ENCODE measurements around the gene RBMS1. TPM values are rescaled to one million over a fixed set of nuclear protein-coding genes. Genes with fewer than 3 reads are reported as not detected.

RBMS1 gene
- total RNA-seq, 1 donor: 111 TPM

DNA sequence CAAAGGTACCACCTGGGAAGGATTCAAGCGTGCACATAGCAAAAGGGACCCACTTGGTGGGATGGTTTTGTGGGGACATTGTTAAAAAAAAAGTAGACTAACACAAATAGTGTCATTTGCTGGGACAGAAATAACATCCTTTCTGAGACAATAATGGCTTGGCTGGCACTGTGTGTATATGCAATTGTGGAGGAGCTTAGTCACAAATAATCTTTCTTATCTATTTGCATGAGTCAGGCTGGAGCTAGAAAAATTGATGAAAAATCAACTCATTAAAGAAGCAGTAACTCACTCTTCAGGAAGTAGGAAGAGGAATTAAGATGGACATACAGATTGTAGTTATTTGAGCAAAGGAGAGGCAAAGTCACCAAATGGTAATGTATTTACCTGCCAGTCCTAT is 264.0 kb downstream of the RBMS1 start:
- Histone ChIP-seq H3K27me3 (ENCODE audit: insufficient read depth, low read length) (no peaks in the 10 kb centered on the region), H3K27ac (ENCODE audit: low read depth, low read length) (peak overlapping the region; percentile 93), H3K79me2 (ENCODE audit: insufficient read depth, low read length) (no peaks in the 10 kb centered on the region), H3K4me2 (ENCODE audit: insufficient read depth, low read length) (peak overlapping the region; percentile 45), H4K20me1 (ENCODE audit: insufficient read depth, low read length) (no peaks in the 10 kb centered on the region), H2AFZ (ENCODE audit: low read length) (no peak overlapping the region), H3K4me3 (ENCODE audit: insufficient read depth, low read length) (peak overlapping the region; percentile 7), H3K4me1 (ENCODE audit: insufficient read depth, low read length) (peaks cover 49% of the 10 kb centered on the region), H3K36me3 (ENCODE audit: insufficient read depth, low read length) (no peaks in the 10 kb centered on the region), H3K9me3 (ENCODE audit: low read depth, low read length) (no peaks in the 10 kb centered on the region)
- DNase-seq (ENCODE audit: insufficient read length, low spot score, missing footprints): peak; percentile 77
- TF ChIP-seq, protein P1, sequence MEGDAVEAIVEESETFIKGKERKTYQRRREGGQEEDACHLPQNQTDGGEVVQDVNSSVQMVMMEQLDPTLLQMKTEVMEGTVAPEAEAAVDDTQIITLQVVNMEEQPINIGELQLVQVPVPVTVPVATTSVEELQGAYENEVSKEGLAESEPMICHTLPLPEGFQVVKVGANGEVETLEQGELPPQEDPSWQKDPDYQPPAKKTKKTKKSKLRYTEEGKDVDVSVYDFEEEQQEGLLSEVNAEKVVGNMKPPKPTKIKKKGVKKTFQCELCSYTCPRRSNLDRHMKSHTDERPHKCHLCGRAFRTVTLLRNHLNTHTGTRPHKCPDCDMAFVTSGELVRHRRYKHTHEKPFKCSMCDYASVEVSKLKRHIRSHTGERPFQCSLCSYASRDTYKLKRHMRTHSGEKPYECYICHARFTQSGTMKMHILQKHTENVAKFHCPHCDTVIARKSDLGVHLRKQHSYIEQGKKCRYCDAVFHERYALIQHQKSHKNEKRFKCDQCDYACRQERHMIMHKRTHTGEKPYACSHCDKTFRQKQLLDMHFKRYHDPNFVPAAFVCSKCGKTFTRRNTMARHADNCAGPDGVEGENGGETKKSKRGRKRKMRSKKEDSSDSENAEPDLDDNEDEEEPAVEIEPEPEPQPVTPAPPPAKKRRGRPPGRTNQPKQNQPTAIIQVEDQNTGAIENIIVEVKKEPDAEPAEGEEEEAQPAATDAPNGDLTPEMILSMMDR (IDR thresholded peaks at IDR 0.05; ENCODE audit: extremely low read depth, low read depth, low read length): no peak

DNA sequence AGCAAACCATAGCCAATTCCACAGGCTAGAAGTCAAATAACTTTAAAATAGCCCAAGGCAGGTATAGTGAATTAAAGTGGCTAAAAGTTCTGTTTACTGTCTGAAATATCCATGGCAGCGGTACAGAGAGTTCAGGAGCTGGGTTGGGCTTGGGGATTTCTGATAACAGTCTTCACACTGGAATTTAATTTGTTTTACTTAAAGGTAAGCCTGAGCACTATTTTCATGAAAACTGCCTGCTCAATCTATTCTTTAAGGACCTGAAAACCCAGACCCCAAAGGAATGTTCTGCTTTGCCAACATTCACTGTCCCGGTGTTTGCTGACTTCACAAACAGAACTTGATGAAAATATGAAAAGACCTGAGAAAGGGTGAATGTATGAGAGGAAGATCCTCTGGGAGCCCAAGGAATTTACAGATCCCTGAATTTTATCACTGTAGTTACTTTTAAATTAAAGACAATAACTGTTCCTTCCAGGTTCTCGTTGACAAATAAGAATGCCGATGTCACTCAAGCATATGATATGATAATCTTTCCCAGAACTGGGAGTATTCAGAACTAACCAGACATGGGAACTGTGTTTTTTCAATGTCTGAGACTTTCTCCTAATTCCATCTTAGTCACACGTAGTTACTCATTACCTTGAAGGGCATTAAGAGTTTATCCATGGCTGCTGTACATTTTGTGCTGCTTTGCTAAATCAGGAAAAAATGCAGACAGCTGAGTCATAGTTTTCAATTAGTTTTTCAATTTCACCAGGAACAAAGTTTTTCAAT is 265.3 kb downstream of the RBMS1 start:
- Histone ChIP-seq H2AFZ (ENCODE audit: low read length) (peak overlapping the region; percentile 21), H3K4me3 (ENCODE audit: insufficient read depth, low read length) (no peak overlapping the region), H3K4me1 (ENCODE audit: insufficient read depth, low read length) (peaks cover 60% of the 10 kb centered on the region), H3K9me3 (ENCODE audit: low read depth, low read length) (no peaks in the 10 kb centered on the region), H3K27me3 (ENCODE audit: insufficient read depth, low read length) (no peaks in the 10 kb centered on the region), H3K79me2 (ENCODE audit: insufficient read depth, low read length) (no peaks in the 10 kb centered on the region), H3K27ac (ENCODE audit: low read depth, low read length) (peak overlapping the region; percentile 93), H3K36me3 (ENCODE audit: insufficient read depth, low read length) (no peaks in the 10 kb centered on the region), H4K20me1 (ENCODE audit: insufficient read depth, low read length) (no peaks in the 10 kb centered on the region), H3K4me2 (ENCODE audit: insufficient read depth, low read length) (peak overlapping the region; percentile 45)
- peak; percentile 86 for DNase-seq (ENCODE audit: insufficient read length, low spot score, missing footprints)
- TF ChIP-seq, protein P1 (IDR thresholded peaks at IDR 0.05; ENCODE audit: extremely low read depth, low read depth, low read length): no peak

DNA sequence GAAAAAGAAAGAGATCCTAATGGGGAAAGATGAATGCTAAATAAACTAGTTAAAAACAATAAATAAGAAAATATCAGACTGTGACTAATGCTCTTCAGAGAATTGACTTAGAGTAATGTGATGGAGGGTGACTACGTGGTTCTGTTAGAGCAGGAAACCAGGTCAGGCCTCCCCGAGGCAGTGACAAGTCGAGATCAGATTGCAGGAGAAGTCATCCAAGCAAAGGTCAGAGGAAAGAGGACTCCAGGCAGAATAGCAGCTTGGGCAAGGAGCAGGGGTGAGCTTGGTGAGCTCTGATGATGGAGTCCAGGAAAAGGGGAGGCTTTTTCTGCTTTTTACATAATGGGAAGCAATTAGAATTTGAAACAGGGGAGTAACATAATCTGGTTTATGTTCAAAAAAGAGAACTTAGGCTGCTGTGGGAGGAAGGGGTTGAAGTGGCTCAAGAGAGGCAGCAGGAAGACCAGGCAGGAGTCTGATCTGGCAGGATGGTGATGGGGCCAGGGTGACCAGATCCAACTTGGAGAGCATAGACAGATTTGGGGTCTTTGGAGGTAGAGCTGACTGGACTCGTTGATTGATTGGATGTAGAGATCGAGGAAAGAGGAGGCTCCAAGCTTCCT is 266.2 kb downstream of the RBMS1 start:
- Histone ChIP-seq H3K27me3 (ENCODE audit: insufficient read depth, low read length) (no peaks in the 10 kb centered on the region), H3K9me3 (ENCODE audit: low read depth, low read length) (no peaks in the 10 kb centered on the region), H3K36me3 (ENCODE audit: insufficient read depth, low read length) (no peaks in the 10 kb centered on the region), H3K79me2 (ENCODE audit: insufficient read depth, low read length) (no peaks in the 10 kb centered on the region), H3K27ac (ENCODE audit: low read depth, low read length) (peak overlapping the region; percentile 93), H2AFZ (ENCODE audit: low read length) (peak overlapping the region; percentile 32), H3K4me2 (ENCODE audit: insufficient read depth, low read length) (peak overlapping the region; percentile 45), H4K20me1 (ENCODE audit: insufficient read depth, low read length) (no peaks in the 10 kb centered on the region), H3K4me3 (ENCODE audit: insufficient read depth, low read length) (no peak overlapping the region), H3K4me1 (ENCODE audit: insufficient read depth, low read length) (peaks cover 64% of the 10 kb centered on the region)
- DNase-seq (ENCODE audit: insufficient read length, low spot score, missing footprints): no peak
- TF ChIP-seq, protein P1 (IDR thresholded peaks at IDR 0.05; ENCODE audit: extremely low read depth, low read depth, low read length): no peak

DNA sequence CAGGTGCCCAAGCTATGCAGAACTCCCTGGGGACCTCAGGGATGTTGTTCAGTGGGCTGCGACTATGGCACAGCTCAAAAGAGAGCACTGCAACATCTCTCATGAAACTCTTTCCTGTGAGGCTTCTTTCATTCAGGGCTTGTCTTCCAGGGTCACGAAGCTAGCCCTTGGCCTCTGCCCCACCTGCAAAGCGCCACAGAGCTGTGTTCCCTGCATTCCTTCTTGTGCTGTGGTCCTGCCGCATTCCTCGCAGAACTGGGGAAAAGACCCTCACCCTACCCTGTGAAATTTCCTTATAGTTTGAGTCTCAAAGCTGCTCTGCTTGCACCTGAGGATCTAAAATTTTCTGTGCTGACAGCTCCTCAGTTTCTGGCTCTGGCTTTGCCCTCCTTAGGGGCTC is 267.2 kb downstream of the RBMS1 start:
- Histone ChIP-seq H3K4me2 (ENCODE audit: insufficient read depth, low read length) (no peak overlapping the region), H3K79me2 (ENCODE audit: insufficient read depth, low read length) (no peaks in the 10 kb centered on the region), H3K4me1 (ENCODE audit: insufficient read depth, low read length) (peaks cover 74% of the 10 kb centered on the region), H3K36me3 (ENCODE audit: insufficient read depth, low read length) (no peaks in the 10 kb centered on the region), H3K4me3 (ENCODE audit: insufficient read depth, low read length) (no peak overlapping the region), H2AFZ (ENCODE audit: low read length) (no peak overlapping the region), H3K27ac (ENCODE audit: low read depth, low read length) (peak overlapping the region; percentile 93), H3K9me3 (ENCODE audit: low read depth, low read length) (no peaks in the 10 kb centered on the region), H4K20me1 (ENCODE audit: insufficient read depth, low read length) (no peaks in the 10 kb centered on the region), H3K27me3 (ENCODE audit: insufficient read depth, low read length) (no peaks in the 10 kb centered on the region)
- no peak for DNase-seq (ENCODE audit: insufficient read length, low spot score, missing footprints)
- TF ChIP-seq, protein P1 (IDR thresholded peaks at IDR 0.05; ENCODE audit: extremely low read depth, low read depth, low read length): no peak
